GM18868 (cell line): ENCODE data around the gene TBX2.
A peak's percentile ranks its signal among the peaks of the same experiment; 100 is the strongest.
"Not testable (repeated sequence)": the region's sequence is repeated elsewhere in the genome, so short reads cannot be mapped to it uniquely, and the experiment has no call there.

Experiments
- ATAC-seq: cut with Tn5 transposase; IDR thresholded peaks from one replicate; pipeline ENCODE4 v1.9.1; 2021; ENCODE audit warnings: mild to moderate bottlenecking, moderate library complexity; ENCODE audit not compliant: unreplicated experiment

Gene TBX2

GRCh38 chr17:61425682-61426481 is 26.2 kb downstream of the TBX2 start:
- ATAC-seq = no peak

GRCh38 chr17:61426482-61427304 is 27.1 kb downstream of the TBX2 start:
- ATAC-seq = no peak

DNA sequence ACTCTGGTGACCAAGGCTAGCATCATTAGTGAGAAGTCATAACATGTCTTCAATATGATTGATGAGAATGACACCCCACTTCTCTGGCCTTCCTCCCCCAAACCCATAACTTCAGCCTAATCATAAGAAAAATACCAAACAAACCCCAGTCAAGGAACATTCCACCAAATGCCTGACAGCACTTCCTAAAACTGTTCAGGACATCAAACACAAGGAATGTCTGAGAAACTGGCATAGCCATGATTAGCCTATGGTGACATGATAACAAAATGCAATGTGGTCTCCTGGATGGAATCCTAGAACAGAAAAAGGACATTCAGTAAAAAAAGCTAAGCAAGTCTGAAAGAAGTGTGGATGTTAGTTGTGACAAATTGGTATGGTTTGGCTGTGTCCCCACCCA is 27.9 kb downstream of the TBX2 start:
- no peak for ATAC-seq

DNA sequence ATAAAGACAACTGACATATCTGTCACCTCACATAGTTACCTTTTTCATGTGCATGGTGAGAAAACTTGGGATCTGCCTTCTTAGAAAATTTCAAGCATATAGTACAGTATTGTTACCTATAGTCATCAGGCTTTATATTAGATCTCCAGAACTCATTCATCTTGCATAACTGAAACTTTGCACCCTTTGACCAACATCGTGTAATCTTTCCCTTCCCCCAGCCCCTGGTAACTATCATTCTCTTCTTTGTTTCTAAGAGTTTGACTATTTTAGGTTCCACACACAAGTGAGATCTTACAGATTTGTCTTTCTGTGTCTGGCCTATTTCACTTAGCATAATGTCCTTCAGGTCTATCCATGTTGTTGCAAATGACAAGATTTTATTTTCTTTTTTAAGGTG is 29.6 kb downstream of the TBX2 start:
- no peak for ATAC-seq

DNA sequence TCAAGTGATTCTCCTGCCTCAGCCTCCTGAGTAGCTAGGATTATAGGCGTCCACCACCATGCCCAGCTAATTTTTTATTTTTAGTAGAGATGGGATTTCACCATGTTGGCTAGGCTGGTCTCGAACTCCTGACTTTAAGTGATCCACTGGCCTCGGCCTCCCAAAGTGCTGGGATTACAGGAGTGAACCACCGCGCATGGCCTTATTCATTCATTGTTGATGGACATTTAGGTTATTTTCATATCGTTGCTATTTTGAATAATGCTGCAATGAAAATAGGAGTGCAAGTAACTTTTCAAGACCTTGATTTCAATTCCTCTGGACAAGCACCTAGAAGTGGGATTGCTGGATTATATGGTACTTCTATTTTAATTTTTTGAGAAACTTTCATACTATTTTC is 30.2 kb downstream of the TBX2 start:
- ATAC-seq = not testable (repeated sequence)

DNA sequence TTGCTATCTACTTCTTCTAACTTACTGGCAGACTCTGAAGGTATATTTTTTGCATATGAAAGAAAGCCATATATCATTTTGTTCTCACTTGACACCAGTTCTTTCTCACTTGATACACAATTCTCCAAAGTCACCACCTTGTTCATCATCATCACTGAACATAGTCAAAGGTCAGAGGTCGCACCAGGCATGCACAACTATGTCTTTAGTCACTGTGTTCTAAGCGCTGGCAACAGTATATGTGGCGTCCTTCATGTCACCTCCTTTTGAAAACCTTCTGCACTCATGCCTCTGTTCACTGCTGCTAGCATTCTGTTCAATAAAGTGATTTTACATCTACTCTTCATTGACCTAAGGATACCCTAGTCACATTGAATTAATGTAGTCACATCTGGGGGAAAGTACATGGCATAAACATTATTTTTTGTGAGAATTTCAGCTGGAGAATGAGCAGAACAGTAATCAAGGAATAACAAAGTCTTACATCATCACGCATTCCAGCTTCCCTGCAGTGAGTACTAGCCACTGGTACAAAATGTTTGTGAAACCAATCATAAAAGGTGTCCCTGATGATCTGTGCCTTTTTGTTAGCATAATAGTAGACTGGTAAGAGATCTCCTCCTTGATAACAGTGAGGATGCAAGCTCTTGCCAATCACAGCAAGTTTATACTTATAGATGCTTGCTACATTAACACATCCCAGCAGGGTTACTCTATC is 32.1 kb downstream of the TBX2 start:
- ATAC-seq = no peak

- ATAC-seq = no peak
Observed at GRCh38 chr17:61436273-61436672, 36.6 kb downstream of the TBX2 start.

DNA sequence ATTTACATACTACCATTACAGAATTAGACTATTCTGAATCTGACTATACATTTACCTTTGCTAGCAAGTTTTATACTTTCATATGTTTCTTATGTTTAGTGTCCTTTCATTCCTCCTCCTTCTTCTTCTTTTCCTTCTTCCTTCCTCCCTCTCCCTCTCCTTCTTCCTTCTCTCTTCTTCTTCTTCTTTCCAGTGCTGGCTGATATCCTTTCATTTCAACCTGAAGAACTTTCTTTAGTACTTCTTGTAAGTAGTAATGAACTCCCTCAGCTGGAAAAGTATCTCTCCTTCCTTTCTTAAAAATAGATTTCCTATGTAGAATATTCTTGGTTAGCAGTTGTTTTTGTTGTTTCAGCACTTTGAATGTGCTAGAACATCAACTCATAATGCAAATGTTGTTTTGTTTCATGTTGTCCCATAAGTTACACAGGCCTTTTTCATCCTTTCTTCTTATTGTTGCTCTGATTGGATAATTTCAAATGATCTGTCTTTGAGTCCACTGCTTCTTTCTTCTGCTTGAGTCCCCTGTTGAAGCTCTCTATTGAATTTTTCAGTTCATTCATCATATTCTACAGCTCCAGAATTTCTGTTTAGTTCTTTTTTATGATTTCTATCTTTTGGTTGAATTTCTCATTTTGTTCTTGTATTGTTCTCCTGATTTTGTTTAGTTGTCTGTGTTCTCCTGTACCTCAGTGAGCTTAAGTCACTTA is 37.5 kb downstream of the TBX2 start:
- no peak for ATAC-seq

GRCh38 chr17:61440697-61441096 is 41.1 kb downstream of the TBX2 start:
- ATAC-seq = peak; percentile 67

GRCh38 chr17:61441507-61441906 is 41.9 kb downstream of the TBX2 start:
- ATAC-seq = not testable (repeated sequence)

GRCh38 chr17:61442136-61442775 is 42.6 kb downstream of the TBX2 start:
- ATAC-seq = no peak

- no peak for ATAC-seq
Observed at GRCh38 chr17:61442878-61443474, 43.3 kb downstream of the TBX2 start.

GRCh38 chr17:61443475-61443882 is 43.8 kb downstream of the TBX2 start:
- no peak for ATAC-seq

DNA sequence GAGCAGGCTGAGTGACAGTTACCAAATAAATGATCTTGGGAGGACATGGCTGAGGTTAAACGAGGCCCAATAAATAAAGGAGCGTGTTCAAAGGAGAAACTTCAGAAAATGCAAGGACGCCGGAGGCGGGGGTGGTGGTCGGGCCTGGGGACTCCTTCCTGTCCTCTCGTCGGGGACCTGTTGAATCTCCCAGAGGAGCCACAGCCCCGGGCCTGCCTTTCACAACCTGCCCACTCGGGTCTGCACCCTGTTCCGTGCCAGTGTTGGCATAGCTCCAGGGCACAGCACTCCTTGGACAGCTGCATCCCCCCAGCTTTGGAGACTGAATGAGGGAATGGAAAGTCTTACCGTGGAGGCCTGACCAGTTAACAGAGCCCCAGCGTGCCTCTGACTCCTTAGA is 44.4 kb downstream of the TBX2 start:
- no peak for ATAC-seq

GRCh38 chr17:61444831-61445230 is 45.2 kb downstream of the TBX2 start:
- ATAC-seq = no peak

GRCh38 chr17:61447358-61447757 is 47.7 kb downstream of the TBX2 start:
- ATAC-seq = no peak

DNA sequence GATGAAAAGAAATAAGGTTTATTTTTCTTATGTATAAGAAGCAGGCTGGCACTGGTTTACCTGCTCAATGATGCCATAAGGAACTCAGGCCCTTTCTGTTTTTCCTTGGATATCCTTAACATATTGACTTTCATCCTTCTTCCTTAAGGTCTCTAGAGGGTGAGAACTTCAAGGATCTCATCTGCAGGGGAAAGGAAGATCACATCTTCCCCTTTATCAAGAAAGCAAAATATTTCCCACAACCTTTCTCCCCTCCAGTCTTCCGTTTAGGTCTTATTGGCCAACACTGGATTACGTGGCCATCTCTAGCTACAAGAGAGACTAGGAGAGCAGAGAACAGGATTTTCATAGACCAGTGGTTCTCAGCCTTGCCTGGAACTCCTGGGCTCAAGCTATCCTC is 48.4 kb downstream of the TBX2 start:
- ATAC-seq = no peak

DNA sequence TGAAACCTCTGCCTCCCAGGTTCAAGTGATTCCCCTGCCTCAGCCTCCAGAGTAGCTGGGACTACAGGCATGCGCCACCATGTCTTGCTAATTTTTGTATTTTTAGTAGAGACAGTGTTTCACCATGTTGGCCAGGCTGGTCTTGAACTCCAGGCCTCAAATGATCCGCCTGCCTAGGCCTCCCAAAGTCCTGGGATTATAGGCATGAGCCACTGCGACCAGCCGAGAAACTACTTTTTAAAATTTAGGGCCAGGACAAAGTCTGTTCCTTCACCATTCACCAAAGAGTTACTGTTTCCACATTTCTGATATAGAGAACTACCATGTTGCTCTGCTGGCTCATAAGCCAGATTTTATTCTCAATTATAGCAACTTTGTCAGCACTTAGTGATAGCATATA is 49.5 kb downstream of the TBX2 start:
- ATAC-seq = not testable (repeated sequence)

- ATAC-seq = no peak
Observed at GRCh38 chr17:61449707-61450640, 50.3 kb downstream of the TBX2 start.
